NCI-H1092 (cell line): ENCODE results near the gene SSC5D.
A peak's percentile ranks its signal among the peaks of the same experiment; 100 is the strongest.

Experiments used
- DNase-seq: peaks from one replicate; lab custom pipeline; 2025; lab: John Stamatoyannopoulos, UW

Gene SSC5D

GRCh38 chr19:55554741-55555152 lies 66.5 kb downstream of the SSC5D start:
- no peak for DNase-seq

GRCh38 chr19:55559684-55560083 lies 71.4 kb downstream of the SSC5D start:
- DNase-seq, result no peak

GRCh38 chr19:55563261-55563690 lies 75.0 kb downstream of the SSC5D start:
- peak; percentile 35 for DNase-seq

- DNase-seq, result no peak
These were observed 78.6 kb downstream of the SSC5D start for GRCh38 chr19:55566823-55567222.

GRCh38 chr19:55567708-55568328 lies 79.6 kb downstream of the SSC5D start:
- no peak for DNase-seq
